H7 (cell line): ENCODE data around the gene MED15. TPM values are rescaled to one million over a fixed set of nuclear protein-coding genes. Genes with fewer than 3 reads are reported as not detected.
"Not testable (repeated sequence)": the region's sequence is repeated elsewhere in the genome, so short reads cannot be mapped to it uniquely, and the experiment has no call there.

Experiments used
- DNase-seq: peaks from one replicate; pipeline ENCODE4 v3.0.0; 2012
- H3K27me3 ChIP-seq: 2 replicates; pipeline ENCODE4 v1.6.0; 2011; ENCODE audit warnings: mild to moderate bottlenecking, low read length; ENCODE audit not compliant: control insufficient read depth, insufficient read depth
- H3K36me3 ChIP-seq: replicated peaks from 2 replicates; pipeline ENCODE4 v1.5.1; 2011; ENCODE audit warnings: low read length; ENCODE audit not compliant: control insufficient read depth, insufficient read depth
- H3K4me3 ChIP-seq: 2 replicates; pipeline ENCODE4 v1.5.1; 2011; ENCODE audit warnings: low read depth, mild to moderate bottlenecking, control low read depth, low read length, moderate library complexity; ENCODE audit not compliant: insufficient read depth
- total RNA-seq: library from RNA; depleted of rRNA; stranded (reverse); fragments of >200 nt; shearing (Covaris generic); gene quantifications from 2 replicates; pipeline ENCODE4 v1.2.3, GENCODE V29; 2014

Gene MED15
- total RNA-seq, 1 experiment from 2014 or later = 24.4 TPM

DNA sequence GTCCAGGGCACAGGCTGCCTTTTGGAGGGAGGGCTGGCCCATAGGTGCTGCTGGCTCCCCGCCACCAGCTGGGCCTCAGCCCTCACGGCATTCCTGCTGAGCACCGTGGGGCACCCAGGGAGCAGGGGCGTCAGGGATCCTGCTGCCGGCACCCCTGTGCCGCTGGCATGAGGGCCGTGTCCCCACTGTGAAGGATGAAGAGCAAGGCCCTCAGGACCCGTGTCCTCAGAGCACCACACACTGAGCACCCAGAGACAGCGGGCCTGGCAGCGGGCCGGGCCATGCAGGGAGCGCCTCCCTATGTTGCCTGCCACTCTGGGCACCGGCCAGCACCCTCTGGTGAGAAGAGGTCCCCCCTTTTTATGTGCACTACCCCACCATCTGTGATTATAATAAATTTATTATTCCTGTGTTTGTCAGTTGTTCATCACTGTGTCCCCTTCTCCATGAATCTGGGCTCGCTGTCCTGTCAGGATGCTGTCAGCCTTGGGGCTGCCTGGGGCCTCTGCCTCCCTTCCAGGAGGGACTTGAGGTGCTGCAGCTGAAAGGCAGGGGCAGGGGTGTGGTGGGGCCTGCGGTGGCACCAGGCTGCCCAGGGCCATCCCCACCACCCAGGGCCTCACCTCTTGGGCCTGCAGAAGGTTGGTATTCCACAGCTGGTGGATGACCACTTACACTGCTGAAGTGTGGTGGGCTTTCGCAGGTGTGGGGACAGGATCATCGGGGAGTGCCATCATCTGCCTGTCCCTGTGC, 80.0 kb downstream of the MED15 start:
- DNase-seq = no peak
- Histone ChIP-seq H3K36me3 (peaks cover 17% of the 10 kb centered on the region), H3K27me3 (no peaks in the 10 kb centered on the region), H3K4me3 (no peak overlapping the region)

DNA sequence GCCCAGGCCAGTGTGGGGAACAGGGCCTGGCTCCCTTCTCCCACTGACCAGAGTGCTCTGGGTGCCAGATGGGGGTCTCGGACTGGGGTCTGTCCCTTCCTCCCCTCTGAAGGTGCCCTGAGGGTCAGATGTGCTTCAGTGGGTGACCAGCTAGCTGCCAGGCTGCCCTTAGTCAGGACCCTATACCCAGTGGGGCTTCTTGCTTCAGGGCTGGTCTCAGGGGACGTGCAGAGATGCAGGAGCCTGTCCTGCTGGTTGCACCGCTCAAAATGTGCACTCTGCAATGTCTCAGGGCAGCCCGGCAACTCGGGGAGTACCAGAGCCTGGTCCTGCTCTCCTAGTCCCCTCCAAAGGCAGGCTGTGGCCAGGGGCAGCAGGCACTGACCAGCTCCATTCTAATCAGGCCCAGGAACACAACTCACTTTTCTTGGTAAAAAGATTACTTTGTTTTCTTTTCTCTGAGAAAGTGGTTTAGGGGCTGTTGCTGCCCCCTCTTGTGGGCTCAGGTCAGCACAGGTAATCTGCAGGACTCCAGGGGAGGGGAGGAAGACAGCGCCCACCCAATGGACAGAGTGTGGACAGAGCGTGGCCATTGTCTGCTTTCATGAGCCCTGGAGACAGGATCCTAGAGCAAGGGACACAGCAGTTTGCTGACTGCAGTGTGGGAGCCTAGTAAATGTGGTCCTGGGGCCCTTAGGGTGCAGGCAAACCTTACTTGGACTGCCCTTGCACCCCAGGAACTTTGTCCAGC, 80.9 kb downstream of the MED15 start:
- H3K27me3 ChIP-seq = no peaks in the 10 kb centered on the region
- H3K36me3 ChIP-seq = peaks cover 14% of the 10 kb centered on the region
- DNase-seq = peak; percentile 64
- no peak overlapping the region for H3K4me3 ChIP-seq

DNA sequence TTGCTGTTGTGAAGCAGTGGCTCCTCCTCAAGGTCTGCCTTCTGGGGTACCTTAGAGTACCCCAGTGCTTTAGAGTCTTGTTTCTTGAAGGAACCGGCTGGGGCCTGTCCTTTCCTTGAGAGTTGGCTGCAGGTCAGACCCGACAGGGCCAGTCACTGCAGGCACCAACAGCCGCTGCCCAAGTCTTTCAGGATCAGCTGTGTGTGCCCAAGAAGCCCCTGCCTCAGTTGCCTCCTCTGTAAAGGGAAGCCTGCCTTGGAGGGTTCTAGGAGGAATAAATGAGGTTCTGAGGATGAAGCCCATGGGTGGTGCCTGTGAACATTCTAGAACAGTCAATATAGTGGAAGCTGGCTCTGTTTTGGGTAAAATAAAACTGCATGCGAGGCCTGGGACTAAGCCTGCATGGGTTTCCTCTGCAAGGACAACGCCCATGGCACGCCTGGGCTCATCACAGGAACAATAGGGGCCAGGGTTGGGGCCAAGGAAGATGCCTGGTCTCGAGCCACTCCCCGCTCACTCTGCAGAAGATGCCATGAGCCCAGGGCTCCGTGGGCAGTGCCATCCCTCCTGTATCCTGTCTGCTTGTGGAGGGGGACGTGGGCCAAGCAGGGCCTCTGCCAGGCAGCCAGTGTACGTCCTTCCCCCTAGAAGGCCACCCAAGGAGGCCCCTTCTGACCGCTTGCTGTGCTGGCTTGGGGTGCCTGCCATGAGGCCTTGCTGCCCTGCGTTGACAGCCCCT, 81.6 kb downstream of the MED15 start:
- Histone ChIP-seq H3K4me3 (no peak overlapping the region), H3K36me3 (peaks cover 12% of the 10 kb centered on the region), H3K27me3 (no peaks in the 10 kb centered on the region)
- DNase-seq = no peak

DNA sequence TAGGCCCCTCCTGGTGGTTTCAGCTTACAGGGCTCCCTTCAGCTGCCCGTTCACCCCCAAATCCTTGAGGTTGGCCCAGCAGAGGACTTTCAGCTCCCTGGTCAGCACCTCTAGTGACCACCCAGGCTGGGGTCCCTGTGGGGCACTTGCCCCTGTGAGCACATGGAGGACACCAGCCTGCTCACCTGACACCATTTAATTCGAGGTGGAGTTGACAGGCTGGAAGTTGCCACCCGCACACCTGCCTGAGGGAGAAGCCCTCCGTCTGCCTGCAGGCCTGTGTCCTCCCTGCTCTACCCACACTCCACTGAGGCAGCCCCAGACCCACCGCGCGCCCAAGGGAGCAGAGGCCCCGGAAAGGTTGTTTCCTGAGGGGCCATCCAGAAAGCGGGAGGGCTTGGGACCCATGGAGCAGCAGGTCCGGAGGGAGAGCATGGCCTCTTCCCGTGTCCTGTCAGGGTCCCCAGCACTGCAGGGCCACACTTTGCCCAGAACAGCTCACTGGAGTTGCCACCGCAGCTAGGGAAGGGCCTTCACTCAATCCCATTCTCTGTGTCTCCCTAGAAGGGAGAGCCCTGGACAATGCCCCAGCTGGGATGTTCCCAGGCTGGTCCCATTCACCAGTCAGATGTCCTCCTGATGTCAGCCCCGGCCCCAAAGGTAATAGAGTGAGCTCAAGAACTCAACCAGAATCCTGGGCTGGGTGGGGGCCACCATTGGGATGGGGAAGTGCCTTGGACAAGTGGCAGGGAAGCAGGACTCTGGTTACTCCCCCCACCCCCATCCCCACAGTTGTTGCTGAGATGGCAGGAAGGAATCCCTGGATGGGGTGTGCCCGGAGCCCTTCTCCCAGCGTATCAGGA, 82.4 kb downstream of the MED15 start:
- H3K27me3 ChIP-seq = no peaks in the 10 kb centered on the region
- H3K4me3 ChIP-seq = no peak overlapping the region
- DNase-seq = no peak
- peaks cover 9% of the 10 kb centered on the region for H3K36me3 ChIP-seq

DNA sequence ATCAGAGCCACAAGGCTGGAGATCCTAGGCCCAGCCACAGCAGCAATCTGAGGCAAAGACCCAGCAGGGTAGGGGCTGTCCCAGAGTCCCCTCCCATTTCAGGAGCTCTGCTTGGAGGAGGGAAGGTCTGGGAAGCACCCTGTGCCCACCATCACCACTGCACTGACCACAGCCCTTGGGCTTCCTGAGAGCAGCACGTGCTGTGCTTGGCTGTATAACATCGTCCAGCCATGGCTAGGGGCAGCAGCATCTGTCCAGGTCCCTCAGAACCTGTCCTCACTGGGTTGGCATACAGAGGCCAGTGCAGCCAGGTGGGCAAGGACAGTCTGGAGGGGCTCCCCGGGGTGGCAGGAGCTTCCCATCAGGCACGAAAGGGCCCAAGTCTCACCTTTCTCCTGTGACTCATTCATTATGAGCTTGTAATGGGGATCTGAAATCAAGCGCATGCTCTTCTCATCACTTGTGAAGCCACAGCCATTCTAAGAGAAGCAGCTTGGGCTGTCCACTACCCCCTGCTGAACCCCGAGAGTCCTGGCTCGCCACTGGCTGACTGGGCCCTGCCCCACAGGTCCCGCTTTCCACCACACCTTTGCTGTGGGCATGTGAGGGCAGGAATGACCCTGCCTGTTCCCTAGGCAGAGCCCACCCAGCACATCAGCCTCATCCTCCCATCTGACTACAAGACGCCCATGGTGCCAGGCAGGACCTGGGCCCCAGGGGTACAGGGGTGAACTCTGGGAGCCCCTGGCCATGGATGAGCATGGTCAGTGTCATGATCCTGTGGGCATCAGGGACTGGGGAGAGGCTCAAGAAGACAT, 83.3 kb downstream of the MED15 start:
- Histone ChIP-seq H3K4me3 (no peak overlapping the region), H3K36me3 (peaks cover 4% of the 10 kb centered on the region), H3K27me3 (no peaks in the 10 kb centered on the region)
- DNase-seq = no peak

DNA sequence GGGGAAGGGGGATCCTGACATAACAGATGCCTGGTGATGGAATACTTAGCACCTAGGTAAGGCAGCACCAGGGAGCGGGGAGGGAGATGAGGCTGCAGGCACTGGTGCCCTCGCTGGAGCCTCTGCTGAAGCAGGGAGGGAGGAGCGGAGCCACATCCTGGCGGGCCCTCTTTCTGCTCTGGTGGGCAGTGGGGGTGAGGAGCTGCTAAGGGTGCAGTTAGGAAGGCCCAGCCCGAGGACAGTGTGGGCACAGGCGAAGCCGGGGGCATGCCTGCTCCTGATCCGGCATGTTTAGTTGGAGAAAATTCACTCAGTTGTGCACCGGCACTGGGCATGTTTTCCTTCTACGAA, 83.9 kb downstream of the MED15 start:
- no peak overlapping the region for H3K4me3 ChIP-seq
- peaks cover 4% of the 10 kb centered on the region for H3K36me3 ChIP-seq
- no peaks in the 10 kb centered on the region for H3K27me3 ChIP-seq
- DNase-seq = no peak

DNA sequence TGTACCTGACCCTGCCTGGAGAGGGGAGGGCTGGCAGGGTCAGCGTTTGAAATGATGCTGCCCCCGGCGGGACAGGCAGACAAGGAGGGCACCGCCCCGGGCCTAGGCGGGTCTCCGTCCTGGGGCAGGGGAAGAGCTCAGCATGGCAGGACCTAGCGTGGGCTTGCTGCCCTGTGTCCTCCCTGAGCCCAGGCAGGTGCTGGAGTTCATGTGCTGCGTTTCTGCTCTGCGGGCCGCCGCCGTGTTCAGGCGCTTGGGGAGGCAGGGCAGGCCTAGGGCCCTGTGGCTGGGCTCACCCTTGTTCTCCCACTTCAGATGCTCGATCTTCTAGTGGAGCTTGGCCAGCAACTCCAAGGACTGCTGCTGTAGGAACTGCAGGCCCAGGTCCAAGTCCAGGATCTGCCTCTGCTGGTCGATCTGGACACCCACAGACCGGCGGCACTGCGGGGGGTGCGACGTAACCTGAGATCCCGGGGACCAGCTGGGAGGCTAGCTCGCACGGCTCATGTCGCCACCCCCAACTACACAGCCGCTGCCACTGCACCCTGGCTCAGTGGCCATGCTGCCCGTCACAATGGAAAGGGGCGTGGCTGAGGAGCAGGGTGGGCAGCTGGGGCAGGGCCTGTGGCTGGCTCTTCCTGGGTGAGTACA, 84.4 kb downstream of the MED15 start:
- H3K4me3 ChIP-seq = no peak overlapping the region
- H3K27me3 ChIP-seq = no peaks in the 10 kb centered on the region
- DNase-seq = peak; percentile 92
- H3K36me3 ChIP-seq = peaks cover 2% of the 10 kb centered on the region; the same call in 1 of the 2 replicates

DNA sequence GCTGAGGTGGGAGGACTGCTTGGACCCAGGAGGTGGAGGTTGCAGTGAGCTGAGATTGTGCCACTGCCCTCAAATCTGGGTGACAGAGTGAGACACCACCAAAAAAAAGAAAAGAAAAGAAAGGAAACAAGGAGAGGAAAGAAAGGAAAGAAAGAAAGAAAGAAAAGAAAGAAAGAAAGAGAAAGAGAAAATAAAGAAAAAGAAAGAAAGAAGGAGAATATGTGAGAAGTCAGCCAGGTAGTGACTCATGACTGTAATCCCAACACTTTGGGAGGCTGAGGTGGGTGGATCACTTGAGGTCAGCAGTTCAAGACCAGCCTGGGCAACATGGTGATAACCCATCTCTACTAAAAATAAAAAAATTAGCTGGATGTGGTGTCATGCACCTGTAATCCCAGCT, 86.6 kb downstream of the MED15 start:
- H3K27me3 ChIP-seq, H3K4me3 ChIP-seq, DNase-seq, H3K36me3 ChIP-seq: not testable (repeated sequence)

DNA sequence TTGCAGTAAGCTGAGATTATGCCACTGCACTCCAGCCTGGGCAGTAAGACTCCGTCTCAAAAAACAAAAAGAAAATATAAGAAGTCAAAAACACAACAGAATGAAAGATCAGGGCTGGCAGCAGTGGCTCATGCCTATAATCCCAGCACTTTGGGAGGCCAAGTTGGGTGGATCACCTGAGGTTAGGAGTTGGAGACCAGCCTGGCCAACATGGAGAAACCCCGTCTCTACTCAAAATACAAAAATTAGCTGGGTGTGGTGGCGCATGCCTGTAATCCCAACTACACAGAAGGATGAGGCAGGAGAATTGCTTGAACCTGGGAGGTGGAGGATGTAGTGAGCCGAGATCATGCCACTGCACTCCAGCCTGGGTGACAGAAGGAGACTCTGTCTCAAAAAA, 87.1 kb downstream of the MED15 start:
- not testable (repeated sequence) for H3K36me3 ChIP-seq, DNase-seq, H3K4me3 ChIP-seq, H3K27me3 ChIP-seq

DNA sequence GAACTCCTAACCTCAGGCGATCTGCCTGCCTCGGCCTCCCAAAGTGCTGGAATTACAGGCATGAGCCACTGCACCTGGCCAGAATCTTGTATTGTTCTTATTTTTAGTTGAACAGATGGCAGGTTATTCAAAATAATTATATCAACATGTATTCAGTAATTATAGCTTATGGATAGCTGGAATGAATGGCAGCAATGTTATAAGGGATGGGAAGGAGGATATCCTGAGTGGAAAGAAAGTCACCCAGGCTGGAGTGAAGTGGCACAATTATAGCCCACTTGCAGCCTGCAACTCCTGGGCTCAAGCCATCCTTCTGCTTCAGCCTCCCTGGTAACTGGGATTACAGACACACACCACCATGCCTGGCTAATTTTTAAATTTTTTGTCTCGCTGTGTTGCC, 88.1 kb downstream of the MED15 start:
- no peak overlapping the region for H3K4me3 ChIP-seq
- no peaks in the 10 kb centered on the region for H3K36me3 ChIP-seq
- no peak for DNase-seq
- no peaks in the 10 kb centered on the region for H3K27me3 ChIP-seq

DNA sequence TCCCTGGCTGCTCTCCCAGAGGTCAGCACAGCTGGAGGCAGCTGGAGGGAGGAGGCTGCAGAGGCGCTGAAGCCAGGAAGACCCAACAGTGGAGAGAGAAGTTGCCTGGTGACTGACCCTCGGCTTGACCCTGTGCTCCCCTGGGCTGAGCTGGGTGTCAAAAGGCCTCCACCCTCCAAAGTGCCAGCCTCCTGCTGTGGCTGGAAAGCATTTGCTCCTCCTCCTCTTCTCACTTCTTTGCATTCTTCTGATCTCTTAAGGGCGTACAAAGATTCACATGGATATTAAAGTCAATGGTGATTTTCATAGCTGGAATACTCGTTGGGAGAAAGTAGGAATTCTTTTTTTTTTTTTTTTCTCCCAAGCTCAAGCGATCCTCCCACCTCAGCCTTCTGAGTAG, 91.7 kb downstream of the MED15 start:
- Histone ChIP-seq H3K36me3 (no peaks in the 10 kb centered on the region), H3K4me3 (no peak overlapping the region), H3K27me3 (no peaks in the 10 kb centered on the region)
- DNase-seq = no peak

DNA sequence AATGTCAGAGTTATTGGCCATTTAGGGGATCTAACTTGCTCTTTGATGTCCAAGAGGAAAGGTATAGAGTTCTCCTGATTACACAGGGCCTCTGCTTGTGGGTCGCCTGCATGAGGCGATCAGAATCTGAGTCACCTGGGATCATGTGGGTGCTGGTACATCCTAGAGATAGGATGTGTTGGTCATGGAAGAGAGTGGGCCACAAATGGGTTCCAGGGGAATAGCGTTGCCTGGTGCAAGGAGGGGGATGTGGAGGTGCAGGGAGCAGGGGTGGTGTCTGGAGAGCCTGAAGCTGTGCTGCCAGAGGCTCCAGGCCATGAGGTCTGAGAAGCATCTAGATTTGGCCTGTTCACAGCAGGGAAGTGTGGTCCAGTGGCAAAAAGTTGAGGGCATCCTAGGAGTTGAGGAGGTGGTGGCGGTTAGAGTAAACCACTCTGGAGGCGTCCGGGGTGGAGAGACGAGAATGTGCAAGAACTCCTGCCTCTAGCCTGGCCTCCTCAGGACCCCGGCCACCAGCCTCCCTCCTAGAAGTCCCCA, 92.8 kb downstream of the MED15 start:
- H3K27me3 ChIP-seq = no peaks in the 10 kb centered on the region
- H3K4me3 ChIP-seq = no peak overlapping the region
- H3K36me3 ChIP-seq = no peaks in the 10 kb centered on the region
- DNase-seq = no peak

DNA sequence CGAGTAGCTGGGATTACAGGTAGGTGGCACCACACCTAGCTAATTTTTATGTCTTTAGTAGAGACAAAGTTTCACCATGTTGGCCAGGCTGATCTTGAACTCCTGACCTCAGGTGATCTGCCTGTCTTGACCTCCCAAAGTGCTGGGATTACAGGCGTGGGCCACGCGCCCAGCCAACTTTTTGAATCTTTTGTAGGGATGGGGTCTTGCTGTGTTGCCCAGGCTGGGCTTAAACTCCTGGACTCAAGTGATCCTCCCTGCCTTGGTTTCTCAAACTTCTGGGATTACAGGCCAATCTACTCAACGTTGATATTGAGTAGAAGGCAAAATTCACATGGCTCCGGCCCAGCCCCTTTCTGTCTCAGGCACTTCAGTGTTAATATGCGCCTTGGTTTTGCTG, 93.9 kb downstream of the MED15 start:
- Histone ChIP-seq H3K36me3 (no peaks in the 10 kb centered on the region), H3K4me3 (no peak overlapping the region), H3K27me3 (no peaks in the 10 kb centered on the region)
- DNase-seq = no peak
